ENCODE data around the gene UCKL1. TPM values are rescaled to one million over a fixed set of nuclear protein-coding genes. Genes with fewer than 3 reads are reported as not detected.
A peak's percentile ranks its signal among the peaks of the same experiment; 100 is the strongest.

Gene UCKL1
- total RNA-seq, 1 experiment from 2014 or later: 47.4 TPM

- peak within 1 kb of the TSS; percentile 89 for H3K27ac ChIP-seq (ENCODE audit: low read length)
- DNase-seq (ENCODE audit: low read depth, low spot score): no peak
- POLR2A ChIA-PET: interaction anchor here (0.6 to 1.3 kb wide), 4 partner anchors 15 to 98 kb away, joined by 3 to 4 read pairs (median 3); no protein-coding TSS in a partner anchor
- CTCF ChIA-PET: interaction anchor here (0.6 to 2.3 kb wide), 3 partner anchors 52 to 59 kb away, joined by 3 to 9 read pairs (median 4); no protein-coding TSS in a partner anchor
- in situ Hi-C loops (cut with HindIII; ENCODE audit: low pct_unique_long_range_greater_than_20kb, low sequenced_read_pairs): no loop called here
- intact Hi-C loops (cut with micrococcal nuclease; ENCODE audit: unreplicated experiment): no loop called here
- peaks cover 10% of the 10 kb centered on the region for H3K36me3 ChIP-seq (ENCODE audit: control insufficient read depth, insufficient read depth, low read length)
- H3K9me3 ChIP-seq (ENCODE audit: control insufficient read depth, insufficient read depth, low read depth, low read length): no peaks in the 10 kb centered on the region
- no peaks in the 10 kb centered on the region for H3K27me3 ChIP-seq (ENCODE audit: control insufficient read depth, insufficient read depth, low read length)
- ATAC-seq: peak; percentile 49
- no TSS peak for BruUV-seq (replicated peaks)
- 0 out of 2 replicates have a peak, but pooled peaks have one; percentile 37 for TF ChIP-seq SIN3A (IDR thresholded peaks at IDR 0.05; ENCODE audit: borderline replicate concordance, insufficient read depth, low read depth, low read length)
- TF ChIP-seq TCF7L2 (IDR thresholded peaks at IDR 0.05; ENCODE audit: low read depth, low read length): no peak
- peaks cover 36% of the 10 kb centered on the region for H3K4me1 ChIP-seq (ENCODE audit: control insufficient read depth, insufficient read depth, low read length)
- H3K4me3 ChIP-seq (ENCODE audit: low read depth in 2 of 2, low read length in 2 of 2): peak within 1 kb of the TSS; percentile 76 to 88
Measured at GRCh38 chr20:63979557-63980316, 23.5 kb upstream of the UCKL1 start, which contains the start of gene SAMD10. Gene SAMD10, minus strand, starts transcription at chr20:63979642. Its CDS starts 175 bp downstream, at chr20:63979467.

GRCh38 chr20:63979229-63979556 is 23.0 kb upstream of the UCKL1 start:
- H3K27ac ChIP-seq (ENCODE audit: low read length): peak overlapping the region; percentile 84
- intact Hi-C loops (cut with micrococcal nuclease; ENCODE audit: unreplicated experiment) (no loop called here), in situ Hi-C loops (cut with HindIII; ENCODE audit: low pct_unique_long_range_greater_than_20kb, low sequenced_read_pairs) (no loop called here)
- no peaks in the 10 kb centered on the region for H3K9me3 ChIP-seq (ENCODE audit: control insufficient read depth, insufficient read depth, low read depth, low read length)
- POLR2A ChIA-PET: no interaction called here
- ATAC-seq: no peak
- peak overlapping the region; percentile 62 to 76 for H3K4me3 ChIP-seq (ENCODE audit: low read depth in 2 of 2, low read length in 2 of 2)
- peaks cover 5% of the 10 kb centered on the region; the same call in 1 of the 2 replicates for H3K36me3 ChIP-seq (ENCODE audit: control insufficient read depth, insufficient read depth, low read length)
- H3K4me1 ChIP-seq (ENCODE audit: control insufficient read depth, insufficient read depth, low read length): peaks cover 42% of the 10 kb centered on the region
- no TSS peak for BruUV-seq (replicated peaks)
- TF ChIP-seq CTCF (IDR thresholded peaks at IDR 0.05) (no peak), SIN3A (IDR thresholded peaks at IDR 0.05; ENCODE audit: borderline replicate concordance, insufficient read depth, low read depth, low read length) (no peak), TCF7L2 (IDR thresholded peaks at IDR 0.05; ENCODE audit: low read depth, low read length) (no peak), POLR2AphosphoS5 (IDR thresholded peaks at IDR 0.05; ENCODE audit: low read depth, low read length) (no peak)
- no peaks in the 10 kb centered on the region for H3K27me3 ChIP-seq (ENCODE audit: control insufficient read depth, insufficient read depth, low read length)
- CTCF ChIA-PET: interaction anchor here (2.3 kb wide), 1 partner anchor 59 kb away, joined by 9 read pairs; no protein-coding TSS in a partner anchor
- no peak for DNase-seq (ENCODE audit: low read depth, low spot score)

GRCh38 chr20:63978319-63979228 is 22.4 kb upstream of the UCKL1 start:
- ChIA-PET POLR2A (no interaction called here), CTCF (interaction anchor here (2.3 kb wide), 1 partner anchor 60 kb away, joined by 9 read pairs; no protein-coding TSS in a partner anchor)
- Histone ChIP-seq H3K36me3 (ENCODE audit: control insufficient read depth, insufficient read depth, low read length) (peaks cover 5% of the 10 kb centered on the region; the same call in 1 of the 2 replicates), H3K9me3 (ENCODE audit: control insufficient read depth, insufficient read depth, low read depth, low read length) (no peaks in the 10 kb centered on the region), H3K4me3 (ENCODE audit: low read depth in 2 of 2, low read length in 2 of 2) (peak overlapping the region; percentile 62 to 76), H3K27ac (ENCODE audit: low read length) (peak overlapping the region; percentile 84), H3K27me3 (ENCODE audit: control insufficient read depth, insufficient read depth, low read length) (no peaks in the 10 kb centered on the region), H3K4me1 (ENCODE audit: control insufficient read depth, insufficient read depth, low read length) (peaks cover 47% of the 10 kb centered on the region)
- DNase-seq (ENCODE audit: low read depth, low spot score) (no peak), ATAC-seq (peak; percentile 55)
- intact Hi-C loops (cut with micrococcal nuclease; ENCODE audit: unreplicated experiment) (no loop called here), in situ Hi-C loops (cut with HindIII; ENCODE audit: low pct_unique_long_range_greater_than_20kb, low sequenced_read_pairs) (no loop called here)
- no TSS peak for BruUV-seq (replicated peaks)
- no peak for TF ChIP-seq CTCF (IDR thresholded peaks at IDR 0.05)
- 0 out of 2 replicates have a peak, but pooled peaks have one; percentile 32 for TF ChIP-seq POLR2AphosphoS5 (IDR thresholded peaks at IDR 0.05; ENCODE audit: low read depth, low read length)
- no peak for TF ChIP-seq TCF7L2 (IDR thresholded peaks at IDR 0.05; ENCODE audit: low read depth, low read length)
- no peak for TF ChIP-seq SIN3A (IDR thresholded peaks at IDR 0.05; ENCODE audit: borderline replicate concordance, insufficient read depth, low read depth, low read length)
